Kidney (tissue), 14 donors: Measurements from ENCODE around the gene CLECL1. TPM values are rescaled to one million over a fixed set of nuclear protein-coding genes. Genes with fewer than 3 reads are reported as not detected.

Source experiments
- DNase-seq, 5 donors: peaks; one replicate each; pipeline ENCODE4 v3.0.0-alpha.2; 2013 to 2020
- FAIRE-seq: peaks from 2 replicates; lab custom pipeline; 2012; peaks lifted over from hg19 to GRCh38; lab: Jason Lieb, UNC
- H3K27ac ChIP-seq, 2 donors: one replicate each; pipeline ENCODE4 v1.7.0; 2013; ENCODE audit warnings: low read depth in 2 of 2, low read length in 2 of 2, inconsistent platforms in 1 of 2
- H3K27me3 ChIP-seq: one replicate; pipeline ENCODE4 v1.7.1; 2013; ENCODE audit warnings: low read length, inconsistent platforms; ENCODE audit not compliant: control insufficient read depth, insufficient read depth
- H3K36me3 ChIP-seq, 3 donors: one replicate each; pipeline versions ENCODE4 v1.7.0 to v1.7.1; 2013; ENCODE audit warnings: low read length in 3 of 3, control low read depth in 1 of 3, inconsistent platforms in 1 of 3; ENCODE audit not compliant: insufficient read depth in 3 of 3, control insufficient read depth in 2 of 3
- H3K4me1 ChIP-seq, 3 donors: one replicate each; pipeline versions ENCODE4 v1.7.0 to v1.7.1; 2013; ENCODE audit warnings: low read length in 3 of 3, inconsistent platforms in 1 of 3, low read depth in 1 of 3; ENCODE audit not compliant: control insufficient read depth in 2 of 3, insufficient read depth in 2 of 3
- H3K4me3 ChIP-seq, 3 donors: one replicate each; pipeline versions ENCODE4 v1.7.0 to v1.8.1; 2013; ENCODE audit warnings: low read length in 3 of 3, control low read depth in 1 of 3, inconsistent platforms in 1 of 3
- H3K9ac ChIP-seq, 3 donors: one replicate each; pipeline versions ENCODE4 v1.7.0 to v1.7.1; 2013; ENCODE audit warnings: low read length in 3 of 3, control low read depth in 1 of 3, inconsistent platforms in 1 of 3
- H3K9me3 ChIP-seq, 3 donors: one replicate each; pipeline versions ENCODE4 v1.7.0 to v1.7.1; 2013; ENCODE audit warnings: low read length in 3 of 3, control low read depth in 1 of 3, inconsistent platforms in 1 of 3; ENCODE audit not compliant: control insufficient read depth in 2 of 3, insufficient read depth in 1 of 3
- CTCF ChIP-seq: IDR thresholded peaks from 3 replicates; pipeline ENCODE4 v1.5.1; 2012; ENCODE audit warnings: mild to moderate bottlenecking, moderate library complexity, borderline replicate concordance; ENCODE audit not compliant: insufficient read depth; ENCODE audit errors: extremely low read depth
- intact Hi-C: fragments of 100-400 bp; cut with DNase I; formaldehyde crosslinking; loops from one replicate; pipeline ENCODE4 v1.11.1; 2022
- polyA plus RNA-seq: library from polyadenylated mRNA; stranded (reverse); fragments of 350-450 nt; fragmentation: Illumina TruSeq; extraction: RNeasy Lipid Tissue Mini Kit (QIAGEN cat#74804); gene quantifications from one replicate; pipeline ENCODE4 v1.2.3, GENCODE V29; 2014; ENCODE audit warnings: low read depth, low replicate concordance; ENCODE audit not compliant: insufficient read depth
- total RNA-seq: library from RNA; stranded (reverse); fragmentation: NEBNext Ultra II Directional; extraction: Animal tissue kit (Norgen Biotek cat#: 25700); gene quantifications from one replicate; pipeline ENCODE4 v1.2.1, GENCODE V29; 2021
- donor health status: control.
- donor health status: control.
- donor health status: control.
- donor health status: control.
- donor health status: control.
- donor health status: DM: yes; HTN: yes; CAD: no.
- donor health status: Normal renal cell carcinoma (clear cell type).

Gene CLECL1
- total and polyA plus RNA-seq, 2 donors from 2014 or later = 2.1 TPM; not detected in 1

DNA sequence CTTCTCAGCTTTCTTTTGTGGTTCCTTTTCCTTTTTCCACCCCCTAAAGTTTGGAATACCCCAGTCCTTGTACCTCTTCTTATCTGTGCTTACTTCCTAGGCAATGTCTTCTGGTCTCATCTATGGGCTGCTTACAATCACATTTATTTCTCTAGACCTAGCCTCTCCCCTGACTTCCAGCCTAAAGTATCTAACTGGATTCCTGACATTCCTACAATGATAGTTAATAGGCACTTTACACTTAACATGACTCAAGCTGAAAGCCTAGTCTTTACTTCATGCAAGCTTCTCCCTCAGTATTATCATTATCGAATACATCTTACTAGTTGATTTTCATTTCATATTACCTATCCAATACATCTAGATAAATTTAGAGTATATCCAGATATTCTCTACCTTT, 21.2 kb downstream of the CLECL1 start:
- H3K4me1 ChIP-seq = no peaks in the 10 kb centered on the region
- no peak for FAIRE-seq
- no peaks in the 10 kb centered on the region for H3K27me3 ChIP-seq
- intact Hi-C loops = no loop called here
- no peaks in the 10 kb centered on the region for H3K36me3 ChIP-seq
- H3K9me3 ChIP-seq = no peaks in the 10 kb centered on the region
- no peak overlapping the region for H3K27ac ChIP-seq
- H3K4me3 ChIP-seq = no peak overlapping the region
- no peak for TF ChIP-seq CTCF
- no peak overlapping the region for H3K9ac ChIP-seq
- DNase-seq = no peak

DNA sequence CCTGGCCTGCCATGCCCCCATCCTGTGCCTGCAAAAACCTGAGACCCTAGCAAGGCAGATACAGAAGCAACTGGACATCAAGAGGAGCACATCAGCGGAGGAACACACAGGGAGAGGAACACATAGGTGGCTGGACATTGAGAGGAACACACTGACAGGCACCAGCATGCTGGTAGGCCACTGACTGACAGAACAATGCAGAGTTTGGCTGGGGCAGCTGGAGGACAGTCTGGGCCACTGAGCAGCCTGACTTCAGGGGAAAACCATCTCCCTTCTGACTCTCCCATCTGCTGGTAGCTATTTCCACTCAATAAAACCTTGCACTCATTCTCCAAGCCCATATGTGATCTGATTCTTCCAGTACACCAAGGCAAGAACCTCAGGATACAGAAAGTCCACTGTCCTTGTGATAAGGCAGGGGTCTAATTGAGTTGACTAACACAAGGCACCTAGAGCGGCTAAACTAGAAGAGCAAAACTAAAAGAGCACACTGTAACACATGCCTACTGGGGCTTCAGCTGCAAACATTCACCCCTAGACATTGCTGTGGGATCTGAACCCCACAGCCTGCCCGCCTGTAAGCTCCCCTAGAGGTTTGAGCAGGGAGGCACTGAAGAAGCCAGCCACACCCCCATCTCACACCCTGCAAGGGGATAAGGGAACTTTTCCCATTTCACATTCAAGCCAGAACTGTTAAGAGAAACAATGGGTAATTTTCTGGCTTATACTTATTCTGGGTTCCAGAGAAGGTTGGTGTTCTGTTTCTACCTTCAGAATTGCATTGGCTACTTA, 22.1 kb downstream of the CLECL1 start:
- Histone ChIP-seq H3K27ac (no peak overlapping the region), H3K9ac (no peak overlapping the region), H3K4me1 (no peaks in the 10 kb centered on the region), H3K36me3 (no peaks in the 10 kb centered on the region), H3K9me3 (no peaks in the 10 kb centered on the region), H3K27me3 (no peaks in the 10 kb centered on the region), H3K4me3 (no peak overlapping the region)
- FAIRE-seq (no peak), DNase-seq (no peak)
- no peak for TF ChIP-seq CTCF
- intact Hi-C loops = no loop called here

- Histone ChIP-seq H3K4me3 (no peak overlapping the region), H3K27me3 (no peaks in the 10 kb centered on the region), H3K9me3 (no peaks in the 10 kb centered on the region), H3K27ac (no peak overlapping the region), H3K9ac (no peak overlapping the region), H3K4me1 (no peaks in the 10 kb centered on the region), H3K36me3 (no peaks in the 10 kb centered on the region)
- TF ChIP-seq CTCF = no peak
- intact Hi-C loops = loop anchor here (5.0 to 10.0 kb wide), 2 partner anchors 77 to 374 kb away; no protein-coding TSS in a partner anchor
- DNase-seq (no peak), FAIRE-seq (no peak)
Measured at GRCh38 chr12:9708853-9709252, 24.0 kb downstream of the CLECL1 start.
